ENCODE data around the gene FAM43B.

- TF ChIP-seq GATA2 (IDR thresholded peaks at IDR 0.05; ENCODE audit: low read depth, low read length) (no peak), GATA3 (IDR thresholded peaks at IDR 0.05; ENCODE audit: low read depth, low read length) (no peak)
Measured at GRCh38 chr1:20533635-20534034, 18.7 kb upstream of the FAM43B start.
